Mucosa of descending colon (tissue), 3 donors: ENCODE measurements around the gene BRSK1. TPM values are rescaled to one million over a fixed set of nuclear protein-coding genes. Genes with fewer than 3 reads are reported as not detected.
A peak's percentile ranks its signal among the peaks of the same experiment; 100 is the strongest.

Experiments used
- ATAC-seq: fragments of 200-7000 bp; cut with Tn5 transposase; one replicate; pipeline ENCODE4 v1.9.1; 2020; ENCODE audit warnings: mild to moderate bottlenecking, moderate library complexity
- DNase-seq, 3 donors: peaks; one replicate each; pipeline ENCODE4 v3.0.0-alpha.2; 2020
- H3K36me3 ChIP-seq: fragments of 200-600 bp; one replicate; pipeline ENCODE4 v1.8.0; 2021; ENCODE audit warnings: low read depth, mild to moderate bottlenecking
- H3K4me1 ChIP-seq: fragments of 200-600 bp; one replicate; pipeline ENCODE4 v1.8.0; 2021; ENCODE audit warnings: low read depth, mild to moderate bottlenecking
- H3K4me3 ChIP-seq: fragments of 200-600 bp; one replicate; pipeline ENCODE4 v1.8.0; 2021; ENCODE audit warnings: mild to moderate bottlenecking
- H3K9me3 ChIP-seq: fragments of 200-600 bp; one replicate; pipeline ENCODE4 v1.8.0; 2021; ENCODE audit warnings: mild to moderate bottlenecking
- CTCF ChIP-seq: fragments of 200-600 bp; IDR thresholded peaks from one replicate; pipeline ENCODE4 v1.8.0; 2022; ENCODE audit warnings: antibody characterized with exemption, mild to moderate bottlenecking
- intact Hi-C, 2 donors: fragments of 100-400 bp; cut with DNase I in 1 of 2; cut with micrococcal nuclease in 1 of 2; formaldehyde crosslinking; loops; one replicate each; pipeline versions ENCODE4 v1.11.0 to v1.11.1; 2022; cut with DNase I, micrococcal nuclease
- total RNA-seq, 3 donors: library from RNA; stranded (reverse); fragmentation: NEBNext Ultra II Directional in 2 of 3; extraction: Animal tissue kit (Norgen Biotek cat#: 25700) in 2 of 3; gene quantifications; one replicate each; pipeline versions ENCODE4 v1.2.1 to v1.2.4, GENCODE V29; 2021 to 2023
- donor health status: DM: no; HTN: no; CAD: no; lungs with moderate emphysema.
- donor health status: DM: no; HTN: no; CAD: no.
- donor health status: DM: no; HTN: yes; CAD: no.

Gene BRSK1
- total RNA-seq, 3 donors from 2014 or later, result 1.6 to 18.1 (median 1.9) TPM

- intact Hi-C loops, result no loop called here
- DNase-seq (peak in 1 of 3 donors; percentile 43), ATAC-seq (no peak)
- Histone ChIP-seq H3K4me3 (no peak overlapping the region), H3K4me1 (peaks cover 47% of the 10 kb centered on the region), H3K9me3 (no peaks in the 10 kb centered on the region), H3K36me3 (peaks cover 6% of the 10 kb centered on the region)
- TF ChIP-seq CTCF, result no peak
Measured at GRCh38 chr19:55256562-55257460, 27.0 kb upstream of the BRSK1 start.

- Histone ChIP-seq H3K4me1 (peaks cover 40% of the 10 kb centered on the region), H3K4me3 (peak overlapping the region; percentile 90), H3K9me3 (no peaks in the 10 kb centered on the region), H3K36me3 (peaks cover 6% of the 10 kb centered on the region)
- intact Hi-C loops, result no loop called here
- DNase-seq (peak; percentile 34 to 61 (median 50)), ATAC-seq (no peak)
- TF ChIP-seq CTCF, result no peak
Measured at GRCh38 chr19:55257461-55258420, 26.1 kb upstream of the BRSK1 start.

GRCh38 chr19:55258476-55258827, 25.3 kb upstream of the BRSK1 start:
- intact Hi-C loops, result no loop called here
- peak; percentile 7 for ATAC-seq
- peak in 1 of 3 donors; percentile 26 for DNase-seq
- Histone ChIP-seq H3K4me1 (peaks cover 38% of the 10 kb centered on the region), H3K9me3 (no peaks in the 10 kb centered on the region), H3K36me3 (peaks cover 6% of the 10 kb centered on the region), H3K4me3 (peak overlapping the region; percentile 90)
- TF ChIP-seq CTCF, result no peak

GRCh38 chr19:55258828-55259539, 24.8 kb upstream of the BRSK1 start, which contains the start of gene PPP6R1:
Gene PPP6R1 (minus strand): TSS chr19:55259017. CDS start chr19:55247103, 11,914 bp downstream.
- peak; percentile 31 for TF ChIP-seq CTCF
- intact Hi-C loops, result no loop called here
- H3K4me1 ChIP-seq, result peaks cover 38% of the 10 kb centered on the region
- DNase-seq (peak; percentile 98 to 99 (median 98)), ATAC-seq (peak; percentile 93)
- H3K9me3 ChIP-seq, result no peaks in the 10 kb centered on the region
- peaks cover 6% of the 10 kb centered on the region for H3K36me3 ChIP-seq
- peak within 1 kb of the TSS; percentile 90 for H3K4me3 ChIP-seq
